ENCODE data around the gene TRPM5.

Gene TRPM5

DNA sequence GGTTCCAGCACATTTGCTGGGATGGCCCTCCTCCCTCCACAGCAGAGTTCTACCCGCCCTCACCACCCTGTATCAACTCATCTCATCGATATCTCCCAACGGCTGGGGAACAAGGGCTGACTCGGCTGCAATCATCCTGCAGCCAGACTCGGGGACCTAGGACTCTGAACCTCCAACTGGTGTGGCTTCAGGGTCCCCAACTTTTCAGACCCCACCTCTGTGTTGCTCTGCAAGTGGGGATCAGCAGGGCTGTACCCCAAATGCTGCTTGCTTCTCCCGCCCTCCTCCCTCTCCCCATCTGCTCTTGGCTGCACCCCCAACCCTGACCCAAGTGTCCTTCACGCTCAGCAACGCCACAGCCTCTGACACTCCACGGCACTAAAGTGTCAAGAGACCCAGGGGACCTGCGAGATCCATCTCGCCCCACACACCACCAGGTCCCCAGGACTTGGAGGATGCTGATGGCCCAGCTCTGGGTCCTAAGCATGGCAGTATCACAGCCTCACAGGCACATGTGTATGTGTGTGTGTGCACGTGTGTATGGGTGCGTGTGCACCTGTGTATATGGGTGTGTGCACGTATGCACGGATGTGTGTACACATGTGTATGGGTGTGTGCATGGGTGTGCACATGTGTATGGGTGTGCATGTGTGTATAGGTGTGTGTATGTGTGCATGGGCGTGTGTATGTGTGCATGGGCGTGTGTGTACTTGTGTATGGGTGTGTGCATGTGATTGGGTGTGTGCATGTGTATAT is 26.9 kb upstream of the TRPM5 start:
- no peak for DNase-seq (ENCODE audit: low read depth in 2 of 2)

- DNase-seq (ENCODE audit: low read depth in 2 of 2) = no peak
Measured at GRCh38 chr11:2470495-2470894, 26.2 kb upstream of the TRPM5 start.

DNA sequence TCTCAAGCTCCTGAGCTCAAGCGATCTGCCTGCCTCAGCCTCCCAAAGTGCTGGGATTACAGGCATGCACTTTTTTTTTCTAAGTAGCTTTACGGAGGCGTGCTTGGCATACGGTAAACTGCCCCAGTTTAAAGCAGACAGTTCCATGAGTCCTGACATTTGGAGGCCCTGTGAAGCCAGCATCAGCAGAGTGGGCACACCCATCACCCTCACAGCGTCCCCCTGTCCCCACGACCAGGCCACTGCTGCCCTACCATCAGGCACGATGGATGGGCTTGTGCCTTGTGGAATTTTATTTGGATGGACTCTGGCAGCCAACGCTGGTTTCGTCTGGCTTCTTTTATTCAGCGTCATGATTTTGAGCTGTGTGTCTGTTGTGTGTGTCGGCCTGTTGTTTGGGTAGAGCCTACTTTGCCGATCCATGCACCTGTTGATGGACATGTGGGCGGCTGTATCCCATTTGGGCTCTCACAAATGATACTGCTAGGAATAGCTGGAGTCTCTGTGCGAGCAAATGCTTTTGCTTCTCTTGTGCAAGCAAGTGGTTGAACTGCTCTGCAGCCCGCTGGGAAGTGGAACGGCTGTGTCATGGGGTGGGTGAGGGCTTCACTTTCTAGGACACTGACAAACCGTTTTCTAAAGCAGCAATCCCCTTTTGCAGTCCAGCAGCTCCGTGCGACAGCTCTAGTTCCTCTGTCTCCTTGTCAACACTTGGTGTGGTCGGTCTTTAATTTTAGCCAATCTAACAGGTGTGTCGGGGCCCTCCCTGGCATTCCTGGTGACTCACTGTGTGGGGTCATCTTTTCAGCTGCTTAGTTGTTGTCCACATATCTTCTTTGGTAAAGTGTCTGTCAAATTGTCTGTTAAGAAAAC is 24.3 kb upstream of the TRPM5 start:
- no peak for DNase-seq (ENCODE audit: low read depth in 2 of 2)

DNA sequence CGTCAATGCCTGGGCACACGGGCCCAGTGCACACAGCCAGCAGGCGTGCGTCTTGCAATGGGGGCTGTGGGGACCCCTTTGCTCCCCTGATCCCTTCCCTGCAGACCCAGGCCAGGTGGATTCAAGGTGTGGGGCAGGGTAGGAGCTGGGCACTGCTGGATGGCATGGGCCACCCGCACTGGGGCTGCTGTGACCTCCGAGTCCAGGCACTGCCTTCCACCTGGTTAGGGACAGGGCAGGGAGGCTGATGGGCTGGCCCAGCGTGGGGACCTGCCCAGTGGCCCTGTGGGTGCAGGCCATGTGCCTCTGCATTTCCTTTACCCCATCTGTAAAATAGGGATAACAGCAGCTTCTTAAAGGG is 23.4 kb upstream of the TRPM5 start:
- no peak for DNase-seq (ENCODE audit: low read depth in 2 of 2)

GRCh38 chr11:2466869-2467694 is 22.8 kb upstream of the TRPM5 start:
- DNase-seq (ENCODE audit: low read depth in 2 of 2) = peak in 1 of 2 donors; percentile 31

DNA sequence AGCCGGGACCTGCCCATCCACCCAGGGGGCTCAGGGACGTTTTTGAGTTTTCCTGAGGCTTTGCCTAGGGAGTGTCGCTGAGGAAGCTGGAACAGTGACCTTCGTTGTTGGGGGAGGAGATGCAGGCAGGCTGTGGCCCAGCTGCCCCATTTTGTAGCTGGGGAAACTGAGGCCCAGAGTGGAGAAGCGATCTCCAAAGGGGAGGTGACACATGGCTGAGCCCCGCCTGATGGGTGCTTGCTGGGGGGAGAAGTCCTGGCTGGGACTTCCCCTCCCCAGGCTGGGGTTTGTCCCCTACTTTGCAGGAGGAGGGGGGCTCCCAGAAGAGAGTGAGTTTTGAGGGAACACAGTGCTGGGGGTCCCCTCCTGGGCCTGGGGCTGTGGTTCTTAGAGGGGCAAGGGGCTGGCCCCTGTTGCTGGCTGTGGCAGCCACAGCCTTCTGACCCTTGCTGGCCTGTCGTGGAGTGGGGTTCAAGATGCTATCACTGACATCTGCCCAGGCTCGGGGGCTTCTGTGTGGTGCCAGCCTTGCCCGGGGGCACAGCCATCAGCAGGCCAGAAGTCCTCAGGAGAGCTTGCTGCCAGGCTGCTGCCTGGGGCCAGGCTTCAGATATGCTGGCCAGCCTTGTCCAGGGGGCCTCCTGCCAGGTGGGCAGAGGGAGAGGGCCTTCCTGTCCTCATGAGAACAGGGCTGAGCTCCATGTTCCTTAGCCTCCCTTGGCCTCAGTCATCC is 21.9 kb upstream of the TRPM5 start:
- DNase-seq (ENCODE audit: low read depth in 2 of 2) = no peak

DNA sequence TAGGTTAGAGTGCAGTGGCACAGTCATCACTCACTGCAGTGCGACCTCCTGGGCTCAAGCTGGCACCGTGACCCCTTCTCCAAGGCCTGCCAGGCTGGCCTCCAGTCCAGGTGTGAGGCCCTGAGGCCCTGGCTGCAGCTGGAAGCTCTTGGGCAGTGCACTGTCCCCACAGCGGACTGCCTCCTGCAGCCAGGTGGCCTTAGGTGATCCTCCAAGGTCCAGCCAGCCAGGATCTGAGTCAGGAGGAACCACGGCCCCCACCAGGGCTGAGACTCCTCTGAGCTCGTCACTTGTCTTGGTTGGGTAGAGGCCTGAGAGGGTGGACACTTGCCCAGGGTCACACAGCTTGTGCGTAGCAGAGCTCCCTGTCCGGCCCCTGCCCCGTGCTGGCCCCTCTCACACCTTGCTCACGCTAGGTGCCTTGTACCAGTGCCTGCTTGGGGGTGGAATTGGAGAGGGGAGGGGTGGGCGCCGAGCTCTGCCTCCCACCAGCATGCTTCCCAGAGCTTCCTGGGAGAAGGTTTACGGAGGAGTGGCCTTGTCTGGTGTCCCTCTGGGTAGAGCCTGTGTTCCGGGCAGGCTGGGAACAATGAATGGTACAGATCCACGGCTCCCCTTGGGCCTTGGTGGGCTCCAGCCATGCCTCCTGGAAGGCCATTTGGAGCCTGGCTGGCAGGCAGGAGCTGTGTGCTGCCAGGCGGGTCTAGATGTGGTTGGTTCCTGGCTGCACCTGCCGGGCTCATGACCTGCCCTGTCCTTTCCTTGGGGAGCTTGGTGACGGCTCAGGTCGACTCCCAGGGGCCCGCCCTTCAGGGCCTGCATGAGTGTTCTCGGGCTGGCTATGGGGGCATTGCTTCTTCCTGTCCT is 21.1 kb upstream of the TRPM5 start:
- DNase-seq (ENCODE audit: low read depth in 2 of 2) = no peak

- no peak for DNase-seq (ENCODE audit: low read depth in 2 of 2)
Measured at GRCh38 chr11:2464451-2465165, 20.3 kb upstream of the TRPM5 start.

DNA sequence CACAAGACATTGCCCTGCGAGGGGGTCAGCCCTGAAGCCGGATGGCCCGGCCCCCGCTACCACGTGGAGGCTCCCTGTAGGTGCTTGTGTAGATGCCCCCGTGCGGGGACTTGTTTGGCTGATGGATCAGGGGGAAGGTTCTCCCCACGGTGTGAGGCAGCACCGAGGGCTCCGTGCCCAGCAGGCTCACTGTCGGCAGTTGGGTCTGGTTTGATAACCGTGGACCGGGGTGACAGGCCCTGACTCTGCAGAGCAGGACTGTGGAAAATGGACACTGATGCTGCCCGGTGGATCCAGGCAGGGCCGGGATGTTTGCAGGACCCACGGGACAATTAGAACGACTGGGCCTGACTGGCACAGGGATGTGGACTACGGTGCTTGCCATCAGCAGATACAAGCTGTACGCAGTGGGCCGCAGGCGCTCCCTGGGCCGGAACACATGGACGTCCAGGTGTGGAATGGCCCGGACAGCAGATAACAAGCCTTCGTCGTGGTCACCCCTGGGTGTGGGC is 19.5 kb upstream of the TRPM5 start:
- no peak for DNase-seq (ENCODE audit: low read depth in 2 of 2)

DNA sequence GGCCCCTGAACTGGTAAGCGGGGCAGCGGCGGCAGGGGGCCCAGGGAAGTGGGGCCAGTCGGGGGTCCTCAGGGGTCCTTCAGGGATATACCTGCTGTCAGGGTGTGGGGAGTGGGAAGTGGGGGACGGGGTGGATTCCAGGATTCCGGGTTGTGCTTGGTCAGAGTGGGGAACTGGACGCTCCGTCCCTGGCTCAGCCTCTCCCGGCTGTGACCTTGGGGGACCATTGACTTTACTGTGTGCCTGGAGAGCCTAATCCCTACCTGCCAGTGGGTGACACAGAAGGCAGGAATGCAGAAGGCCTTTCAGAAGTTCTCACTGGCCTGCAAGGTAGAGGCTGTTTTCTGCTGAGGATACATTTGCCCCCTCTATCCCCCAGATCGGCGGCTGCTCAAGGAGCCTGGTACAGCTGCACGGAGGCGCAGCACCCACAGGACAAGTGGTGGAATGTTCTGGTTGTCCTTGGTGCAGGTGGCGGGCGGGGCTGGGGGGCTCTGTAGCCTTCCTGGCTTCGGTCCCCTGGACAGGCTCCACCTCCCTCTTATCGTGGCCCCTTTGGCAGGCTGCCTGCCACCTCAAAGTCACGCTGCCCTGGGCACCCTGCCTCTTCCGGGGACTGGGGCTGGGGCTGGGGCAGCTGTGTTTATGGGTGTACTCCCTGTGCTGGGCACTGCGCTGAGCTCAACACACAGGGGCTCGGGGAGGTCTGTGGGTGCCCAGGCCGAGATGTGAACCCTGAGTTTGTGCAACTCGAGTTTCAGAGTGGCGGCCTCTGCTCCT is 18.9 kb upstream of the TRPM5 start:
- DNase-seq (ENCODE audit: low read depth in 2 of 2) = no peak

DNA sequence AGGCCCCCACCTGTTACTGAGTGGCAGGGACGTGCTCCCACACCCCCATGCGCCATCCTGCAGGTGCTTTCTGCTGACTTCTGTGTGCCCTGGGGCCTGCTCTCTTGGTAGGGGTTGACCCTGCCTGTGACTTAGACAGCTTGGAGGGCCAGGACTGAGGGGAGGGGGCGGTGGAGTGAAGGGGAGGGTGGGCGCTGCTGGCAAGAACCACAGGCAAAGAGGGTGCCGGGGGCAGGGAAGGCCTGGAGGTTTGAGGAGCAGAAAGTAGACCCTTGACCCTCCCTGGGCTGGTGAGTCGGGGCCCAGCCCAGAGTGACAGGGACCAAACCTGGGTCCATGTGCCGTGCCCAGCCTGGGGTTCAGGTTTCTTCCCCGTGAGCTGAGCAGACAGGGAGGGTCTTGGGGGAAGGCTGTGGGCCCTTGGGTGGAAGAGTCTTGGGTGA is 18.2 kb upstream of the TRPM5 start:
- DNase-seq (ENCODE audit: low read depth in 2 of 2) = no peak

DNA sequence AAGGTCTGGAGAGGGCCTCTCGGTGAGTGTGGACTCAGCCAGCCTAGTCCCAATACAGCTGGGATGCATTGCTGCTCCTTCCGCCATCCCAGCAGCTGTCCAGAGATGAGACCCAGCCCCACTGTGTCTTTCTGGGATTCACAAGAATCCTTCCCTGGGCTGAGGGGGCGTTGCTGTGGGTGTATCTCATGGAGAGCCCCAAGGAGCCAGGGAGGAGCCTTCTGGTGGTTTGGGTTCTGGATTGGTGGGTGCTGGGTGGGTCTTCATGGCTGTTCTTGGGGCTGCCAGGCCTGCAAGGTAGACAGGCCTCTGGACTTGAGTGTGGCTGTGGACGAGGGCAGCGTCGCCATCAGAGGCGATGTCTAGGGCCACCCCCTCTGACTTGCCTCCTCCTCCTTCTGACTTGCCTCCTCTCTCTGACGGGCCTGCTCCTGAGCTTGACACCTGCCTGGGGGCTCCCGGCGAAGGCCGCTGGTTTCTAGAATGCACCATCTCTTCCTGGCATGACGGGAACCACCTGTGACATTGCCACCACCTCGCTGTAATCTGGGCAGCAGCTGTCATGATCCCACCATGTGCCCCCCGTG is 17.7 kb upstream of the TRPM5 start:
- no peak for DNase-seq (ENCODE audit: low read depth in 2 of 2)

- no peak for DNase-seq (ENCODE audit: low read depth in 2 of 2)
Measured at GRCh38 chr11:2461253-2461955, 17.1 kb upstream of the TRPM5 start.

DNA sequence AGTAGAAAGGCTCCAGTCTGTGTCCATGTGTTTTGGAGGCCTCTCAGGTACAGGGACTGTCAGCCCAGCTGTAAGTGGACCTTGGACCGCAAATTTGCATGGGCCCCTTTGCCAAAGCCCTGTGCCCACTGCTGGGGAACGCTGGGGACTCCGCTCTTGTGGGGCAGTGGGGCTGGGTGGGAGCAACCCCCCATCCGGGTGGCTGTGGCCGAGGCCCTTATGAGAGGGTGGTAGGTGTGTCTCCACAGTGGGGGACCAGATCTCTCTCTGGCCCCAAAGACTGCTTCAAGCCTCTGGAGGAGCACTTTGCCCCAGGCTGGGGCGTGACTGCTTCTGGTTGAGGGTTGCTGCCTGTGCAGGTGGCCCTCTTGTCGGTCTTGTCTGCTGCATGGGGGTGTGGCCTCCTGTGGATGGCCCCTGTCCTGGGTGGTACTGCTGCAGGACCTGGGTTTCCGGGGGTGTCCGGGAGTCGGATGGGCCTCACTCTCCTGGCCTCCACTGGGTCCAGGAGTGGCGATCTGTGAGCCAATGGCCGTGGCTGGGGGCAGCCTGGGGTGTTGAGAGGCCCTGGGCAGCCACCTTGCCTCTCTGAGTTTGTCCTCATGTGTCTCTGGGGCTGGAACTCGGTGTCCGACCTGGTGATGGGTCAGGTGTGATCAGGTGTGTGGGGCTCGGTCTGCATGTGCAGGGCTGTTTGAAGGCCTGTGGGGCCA is 16.4 kb upstream of the TRPM5 start:
- DNase-seq (ENCODE audit: low read depth in 2 of 2) = no peak

DNA sequence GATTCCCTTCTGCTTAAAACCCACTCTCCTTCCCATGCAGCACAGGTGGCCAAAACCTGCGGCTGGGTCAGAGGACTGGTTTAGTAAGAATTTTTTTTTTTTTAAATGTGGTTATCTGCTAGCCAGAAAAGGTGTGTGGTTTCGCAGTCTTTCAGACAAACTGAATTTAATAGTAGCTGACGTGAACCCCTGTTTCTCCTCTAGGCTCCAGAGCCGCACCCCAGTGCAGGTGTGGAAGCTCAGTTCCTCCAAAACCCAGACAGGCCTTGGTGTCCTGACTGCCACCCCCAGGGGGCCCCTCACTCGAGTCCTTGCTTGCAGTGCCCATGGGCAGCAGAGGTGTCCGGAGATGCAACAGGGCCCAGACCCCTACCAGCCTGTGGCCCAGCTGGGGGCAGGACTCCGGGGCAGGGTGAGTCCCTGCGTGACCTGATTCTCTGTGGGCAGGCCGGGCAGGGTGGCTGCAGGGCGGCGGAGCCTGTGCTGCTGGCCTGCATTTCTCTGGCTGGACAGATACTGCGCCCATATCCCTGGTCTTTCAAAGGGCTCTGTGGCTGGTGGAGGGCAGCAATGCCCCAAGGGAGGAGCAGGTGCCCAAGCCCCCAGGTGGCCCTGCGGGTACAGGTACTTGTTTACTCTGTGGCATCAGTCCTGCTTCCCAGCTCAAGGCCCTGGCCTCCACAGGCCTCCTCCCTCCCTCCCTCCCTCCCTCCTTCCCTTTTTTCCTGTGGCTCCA is 15.7 kb upstream of the TRPM5 start:
- no peak for DNase-seq (ENCODE audit: low read depth in 2 of 2)

DNA sequence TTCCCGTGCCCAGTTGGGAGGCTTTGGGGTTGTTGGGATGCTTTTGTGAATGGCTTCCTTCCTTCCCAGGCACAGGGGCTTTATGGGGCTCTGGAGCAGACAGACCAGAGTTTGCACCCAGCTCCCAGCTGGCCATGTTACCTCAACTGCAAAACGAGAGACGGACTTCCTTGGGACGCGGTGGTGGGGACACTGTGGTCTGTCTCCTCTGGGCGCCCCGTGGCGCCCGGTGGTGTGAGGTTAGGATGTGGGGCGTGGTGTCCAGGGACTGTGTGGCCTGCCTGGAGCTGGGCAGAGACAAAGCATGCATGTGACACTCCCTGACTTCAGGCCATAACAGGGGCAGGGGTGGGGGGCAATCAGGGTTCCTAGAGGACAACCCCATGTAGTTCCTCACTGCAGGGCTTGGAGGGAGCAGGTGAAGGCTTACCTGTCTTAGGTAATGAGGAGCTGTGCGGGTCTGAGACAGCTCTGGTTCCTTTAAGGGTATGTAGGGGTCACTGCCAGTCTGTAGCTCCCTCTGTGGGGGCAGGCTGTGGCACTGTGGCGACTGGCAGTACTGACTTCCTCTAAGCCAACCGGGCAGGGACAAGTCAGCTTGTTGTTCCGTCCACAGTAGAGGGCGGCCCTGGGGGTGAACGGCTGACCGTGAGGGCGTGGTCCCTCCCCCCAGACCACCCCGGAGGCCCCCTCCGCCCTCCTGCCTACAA is 14.9 kb upstream of the TRPM5 start:
- no peak for DNase-seq (ENCODE audit: low read depth in 2 of 2)

Data from activated CD8-positive, alpha-beta memory T cell treated with anti-CD3 and anti-CD28 coated beads for 4 hours (primary cell).